GM19455 (cell line): ENCODE results near the gene IQUB.
"Not testable (repeated sequence)": the region's sequence is repeated elsewhere in the genome, so short reads cannot be mapped to it uniquely, and the experiment has no call there.

Experiments used
- ATAC-seq: cut with Tn5 transposase; IDR thresholded peaks from one replicate; pipeline ENCODE4 v1.9.1; 2021; ENCODE audit not compliant: unreplicated experiment

Gene IQUB

DNA sequence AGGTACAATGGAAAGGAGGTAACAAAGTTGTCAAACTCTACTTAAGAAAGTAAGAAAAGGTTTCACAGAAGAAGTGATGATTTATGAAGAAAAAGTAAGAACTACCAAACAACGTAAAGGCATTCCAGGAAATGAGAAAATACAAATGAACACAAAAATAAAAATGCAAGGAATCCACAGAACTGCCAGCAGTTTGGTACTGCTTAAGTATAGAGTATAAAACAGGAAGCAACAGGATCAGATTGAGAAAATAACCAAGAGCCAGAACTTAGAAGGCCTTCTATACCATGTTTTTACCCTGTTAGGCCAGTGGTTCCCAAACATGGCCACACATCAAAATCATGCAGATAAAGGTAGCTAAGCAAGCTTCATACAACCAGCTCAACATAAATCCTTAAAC is 14.0 kb upstream of the IQUB start:
- ATAC-seq, result no peak

DNA sequence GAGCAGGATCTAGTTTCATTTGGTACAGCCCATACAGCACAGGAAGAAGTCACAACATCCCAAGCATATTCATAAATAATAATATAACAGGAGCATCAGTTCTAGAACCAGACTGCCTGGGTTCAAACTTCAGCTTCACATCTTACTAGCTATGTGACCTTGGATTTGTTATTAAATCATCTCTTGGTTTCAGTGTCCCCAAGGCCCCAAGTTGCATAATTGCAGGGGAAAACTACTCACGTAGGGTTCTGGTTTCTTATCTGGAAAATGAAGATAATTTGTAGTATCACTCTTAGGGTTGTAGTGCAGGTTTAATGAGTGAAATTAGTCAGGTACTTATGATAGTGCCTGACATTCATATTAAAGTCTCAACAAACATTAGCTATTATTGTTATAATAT is 5.5 kb upstream of the IQUB start:
- ATAC-seq, result no peak

DNA sequence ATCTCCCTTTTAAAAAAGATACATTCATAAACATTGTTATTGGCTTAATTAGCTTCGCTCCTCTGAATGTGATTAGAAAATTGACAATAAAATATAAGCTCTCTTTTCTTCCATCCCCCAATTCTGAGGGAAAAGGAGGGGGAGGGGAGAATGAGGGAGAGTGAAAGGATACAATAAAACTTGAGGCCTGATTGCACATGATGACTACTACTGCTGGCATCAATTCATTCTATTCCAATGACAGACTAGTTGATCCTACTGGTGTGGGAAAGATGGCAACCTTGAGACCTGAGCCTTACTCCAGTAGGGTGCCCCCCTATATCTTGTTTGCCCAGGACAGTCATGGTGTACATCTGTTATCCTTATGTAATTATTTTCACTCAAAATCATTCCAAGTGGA is 4.5 kb upstream of the IQUB start:
- no peak for ATAC-seq

DNA sequence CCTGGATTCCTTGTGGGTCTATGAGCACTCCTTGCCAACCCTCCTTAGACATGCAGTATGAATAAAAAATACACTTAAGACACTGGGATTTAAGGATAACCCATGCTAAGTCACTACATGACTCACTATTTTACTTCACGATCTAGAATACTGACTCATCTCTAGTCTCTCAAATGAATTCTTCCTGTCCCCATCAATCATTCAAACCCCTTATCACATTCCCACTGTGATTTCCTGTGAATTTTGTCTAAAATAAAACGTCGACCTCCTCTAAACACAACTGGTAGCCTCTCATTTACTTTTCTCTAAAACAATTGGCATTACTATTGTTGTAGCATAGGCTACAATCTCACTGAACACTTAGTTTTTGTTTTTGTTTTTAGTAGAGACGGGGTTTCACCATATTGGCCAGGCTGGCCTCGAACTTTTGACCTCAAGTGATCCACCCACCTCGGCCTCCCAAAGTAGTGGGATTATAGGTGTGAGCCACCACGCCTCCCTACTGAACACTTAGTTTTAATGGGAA is 3.9 kb upstream of the IQUB start:
- ATAC-seq, result no peak

DNA sequence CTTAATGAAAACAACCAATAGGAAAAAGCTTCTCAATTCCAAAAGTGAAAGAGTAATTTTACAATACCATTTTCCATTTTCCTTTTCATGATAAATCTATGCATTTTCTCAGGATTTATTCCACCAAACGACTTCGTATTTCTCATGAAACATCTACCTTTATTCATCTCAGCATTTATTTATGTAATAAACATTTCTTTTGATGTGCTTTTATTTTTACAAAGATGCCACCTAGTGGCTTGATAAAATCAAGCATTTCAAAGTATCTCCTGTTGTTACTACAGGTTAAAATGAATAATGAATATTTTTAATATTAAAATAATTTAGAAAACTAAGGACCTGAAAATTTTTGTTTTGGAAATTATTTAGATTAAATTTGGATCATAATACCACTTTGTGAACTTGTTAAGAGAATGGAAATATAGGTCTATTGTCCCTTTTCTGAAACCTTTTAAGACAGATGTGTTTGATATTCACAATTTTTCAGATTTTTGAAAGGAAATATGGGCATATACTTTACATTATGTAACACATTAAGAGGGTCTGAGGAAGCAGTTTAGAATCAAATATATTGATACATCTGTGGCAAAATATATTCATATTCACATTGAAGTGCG is 2.7 kb upstream of the IQUB start:
- no peak for ATAC-seq

DNA sequence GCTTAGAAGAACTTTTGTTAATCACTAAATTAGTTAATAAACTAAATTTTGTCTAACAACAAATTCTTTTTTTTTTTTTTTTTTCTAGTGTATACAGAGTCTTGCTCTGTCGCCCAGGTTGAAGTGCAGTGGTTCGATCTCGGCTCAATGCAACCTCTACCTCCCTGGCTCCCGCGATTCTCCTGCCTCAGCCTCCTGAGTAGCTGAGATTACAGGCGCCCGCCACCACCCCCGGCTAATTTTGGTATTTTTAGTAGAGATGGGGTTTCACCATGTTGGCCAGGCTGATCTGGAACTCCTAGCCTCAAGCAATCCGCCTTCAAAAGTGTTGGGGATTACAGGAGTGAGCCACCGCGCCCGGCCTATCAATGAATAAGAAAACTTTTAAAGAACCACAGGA is 1.1 kb upstream of the IQUB start:
- ATAC-seq, result no peak

DNA sequence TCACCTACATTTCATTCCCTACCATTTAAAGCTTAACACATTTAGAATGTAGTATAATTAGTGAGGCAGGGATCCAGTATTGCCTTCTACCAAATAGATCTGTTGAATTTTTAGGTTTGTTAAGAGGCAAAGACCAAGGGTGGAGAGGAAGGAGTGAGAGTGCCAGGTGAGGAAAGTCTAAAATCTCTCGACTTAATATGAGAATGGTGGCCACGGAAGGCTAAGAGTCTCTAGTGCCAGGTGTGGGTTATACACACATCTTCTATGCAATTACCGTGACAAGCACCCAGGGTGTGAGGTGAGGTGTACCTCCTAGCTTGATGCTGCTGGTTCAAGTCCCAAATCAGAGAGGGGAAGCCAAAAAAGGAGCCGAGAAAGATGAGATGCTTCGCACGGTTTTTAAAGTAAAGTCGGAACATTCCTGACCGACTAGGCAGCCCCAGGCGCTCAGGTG is 439 bp downstream of the IQUB start:
- peak; percentile 9 for ATAC-seq

DNA sequence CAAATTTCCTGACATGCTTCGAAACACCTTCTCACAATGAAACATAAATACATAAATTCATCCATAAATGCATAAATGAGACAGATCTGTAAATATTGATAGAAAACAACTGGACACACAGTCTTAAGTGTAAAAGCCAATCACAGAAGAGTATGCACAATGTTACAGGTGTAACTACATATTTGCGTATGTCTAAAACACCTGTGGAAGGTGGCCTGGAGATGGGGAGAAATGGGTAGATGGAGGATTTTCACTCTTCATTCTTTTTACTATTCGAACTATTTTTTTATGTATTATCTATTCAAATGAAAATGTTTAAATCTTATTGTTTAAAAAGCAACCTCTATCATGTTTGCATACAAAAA is 860 bp downstream of the IQUB start:
- no peak for ATAC-seq

DNA sequence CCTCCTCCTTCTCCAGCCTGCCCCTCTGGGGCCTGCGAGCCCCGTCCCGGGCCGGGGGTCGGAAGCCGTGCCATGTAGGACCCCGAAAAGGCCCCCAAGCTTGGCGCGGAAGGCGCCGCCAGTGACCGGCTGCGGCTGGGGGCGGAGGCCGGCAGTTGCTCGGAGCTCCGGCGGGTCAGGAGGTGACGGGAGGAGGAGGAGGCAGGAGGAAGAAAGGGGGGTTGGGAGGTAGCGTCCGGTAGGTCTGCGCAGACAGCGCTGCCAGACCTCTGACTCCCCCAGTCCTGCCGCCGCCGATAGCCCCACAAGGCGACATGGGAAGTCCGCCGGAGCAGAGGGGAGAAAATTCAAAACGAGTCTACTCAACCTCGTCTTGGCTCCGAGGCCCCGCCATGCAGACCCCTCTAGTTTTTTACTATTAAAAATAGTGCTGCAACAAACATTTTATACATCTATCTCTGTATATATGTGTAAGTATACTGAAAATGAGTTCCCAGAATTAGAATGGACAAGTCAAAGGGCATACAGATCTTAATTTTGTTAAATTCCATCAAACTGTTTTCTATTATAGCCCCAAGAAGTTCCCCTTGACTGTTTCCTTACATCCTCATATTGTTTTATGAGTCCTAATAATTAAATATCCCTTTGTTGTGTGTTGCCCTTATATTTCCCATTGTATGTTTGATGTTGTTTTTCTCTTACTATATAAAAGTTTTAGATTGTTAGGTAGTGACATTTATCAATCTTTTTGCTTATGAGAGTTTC is 1.4 kb downstream of the IQUB start:
- peak; percentile 27 for ATAC-seq

DNA sequence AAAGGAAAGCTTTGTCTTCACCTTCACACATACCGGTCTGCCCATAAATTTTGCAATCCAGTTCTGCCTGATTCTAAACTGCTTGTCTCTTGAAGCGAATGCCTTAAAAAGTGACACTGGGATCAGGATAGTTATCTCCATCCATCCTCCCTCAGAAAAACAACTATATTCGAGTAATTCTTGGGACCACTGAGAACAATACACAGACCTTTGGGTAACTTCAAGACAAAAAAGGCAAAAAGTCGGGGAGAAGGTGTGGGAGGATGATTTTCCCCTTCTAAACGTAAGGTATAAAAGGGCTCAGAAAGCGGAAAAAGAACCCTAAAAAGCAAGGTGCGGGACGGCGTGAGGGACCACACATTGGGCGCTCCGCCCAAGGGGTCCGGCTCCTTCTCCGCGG is 2.1 kb downstream of the IQUB start:
- not testable (repeated sequence) for ATAC-seq

DNA sequence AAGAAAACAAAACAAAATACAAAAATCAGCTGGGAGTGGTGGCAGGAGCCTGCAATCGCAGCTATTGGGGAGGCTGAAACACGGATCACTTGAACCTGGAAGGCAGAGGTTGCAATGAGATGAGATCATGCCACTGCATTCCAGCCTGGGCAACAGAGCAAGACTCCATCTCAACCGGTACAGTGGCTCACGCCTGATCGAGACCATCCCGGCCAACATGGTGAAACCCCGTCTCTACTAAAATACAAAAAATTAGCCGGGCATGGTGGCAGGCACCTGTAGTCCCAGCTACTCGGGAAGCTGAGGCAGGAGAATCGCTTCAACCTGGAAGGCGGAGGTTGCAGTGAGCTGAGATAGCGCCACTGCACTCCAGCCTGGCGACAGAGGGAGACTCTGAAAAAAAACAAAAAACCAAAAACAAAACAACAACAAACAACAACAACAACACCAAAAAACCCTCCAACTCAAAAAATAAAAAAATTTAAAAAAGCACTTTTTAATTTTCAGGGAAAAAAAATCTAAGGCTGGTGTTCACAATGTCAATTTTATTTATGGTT is 4.3 kb downstream of the IQUB start:
- ATAC-seq, result not testable (repeated sequence)

DNA sequence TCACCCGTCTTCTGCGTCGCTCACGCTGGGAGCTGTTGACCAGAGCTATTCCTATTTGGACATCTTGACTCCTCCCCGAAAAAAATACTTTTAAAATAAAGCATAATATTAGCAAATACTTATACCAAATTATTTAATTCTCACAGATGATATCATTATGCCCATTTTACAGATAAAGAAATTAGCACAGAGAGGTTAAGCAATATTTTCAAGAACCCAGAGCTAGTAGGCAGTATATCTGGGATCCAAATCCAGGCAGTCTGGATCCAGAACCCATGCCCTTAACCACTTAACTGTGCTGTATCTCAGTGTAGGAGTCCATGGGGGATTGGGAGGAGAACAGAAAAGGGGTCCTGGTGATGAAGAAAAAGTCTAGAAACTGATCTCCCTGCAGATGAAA is 6.1 kb downstream of the IQUB start:
- ATAC-seq, result no peak

DNA sequence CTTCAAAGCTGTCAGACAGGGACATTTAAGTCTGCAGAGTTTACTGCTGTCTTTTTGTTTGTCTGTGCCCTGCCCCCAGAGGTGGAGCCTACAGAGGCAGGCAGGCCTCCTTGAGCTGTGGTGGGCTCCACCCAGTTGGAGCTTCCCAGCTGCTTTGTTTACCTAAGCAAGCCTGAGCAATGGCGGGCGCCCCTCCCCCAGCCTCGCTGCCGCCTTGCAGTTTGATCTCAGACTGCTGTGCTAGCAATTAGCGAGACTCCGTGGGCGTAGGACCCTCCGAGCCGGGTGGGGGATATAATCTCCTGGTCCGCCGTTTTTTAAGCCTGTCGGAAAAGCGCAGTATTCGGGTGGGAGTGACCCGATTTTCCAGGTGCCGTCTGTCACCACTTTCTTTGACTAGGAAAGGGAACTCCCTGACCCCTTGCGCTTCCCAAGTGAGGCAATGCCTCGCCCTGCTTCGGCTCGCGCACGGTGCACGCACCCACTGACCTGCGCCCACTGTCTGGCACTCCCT is 6.6 kb downstream of the IQUB start:
- ATAC-seq, result not testable (repeated sequence)

DNA sequence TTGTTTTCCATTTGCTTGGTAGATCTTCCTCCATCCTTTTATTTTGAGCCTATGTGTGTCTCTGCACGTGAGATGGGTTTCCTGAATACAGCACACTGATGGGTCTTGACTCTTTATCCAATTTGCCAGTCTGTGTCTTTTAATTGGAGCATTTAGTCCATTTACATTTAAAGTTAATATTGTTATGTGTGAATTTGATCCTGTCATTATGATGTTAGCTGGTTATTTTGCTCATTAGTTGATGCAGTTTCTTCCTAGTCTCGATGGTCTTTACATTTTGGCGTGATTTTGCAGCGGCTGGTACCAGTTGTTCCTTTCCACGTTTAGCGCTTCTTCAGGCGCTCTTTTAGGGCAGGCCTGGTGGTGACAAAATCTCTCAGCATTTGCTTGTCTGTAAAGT is 7.9 kb downstream of the IQUB start:
- ATAC-seq, result not testable (repeated sequence)

DNA sequence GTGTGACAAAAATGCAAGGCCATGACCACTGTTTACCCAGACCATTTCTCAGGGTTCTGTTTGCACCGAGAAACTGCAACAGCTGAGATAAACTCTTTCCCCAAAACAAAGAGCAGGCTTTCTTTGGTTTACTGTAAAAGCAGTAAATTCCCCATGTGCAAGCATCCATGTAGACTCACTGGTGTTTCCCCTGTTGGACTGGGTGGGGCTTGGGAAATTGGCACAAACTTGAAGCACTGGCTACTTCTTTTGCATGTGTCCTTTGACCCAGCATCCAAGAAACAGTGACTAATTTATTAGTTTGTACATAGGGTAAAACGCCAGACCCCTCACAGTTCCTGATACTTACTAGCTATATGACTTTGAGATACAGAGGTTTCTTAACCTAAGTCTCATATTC is 12.3 kb downstream of the IQUB start:
- no peak for ATAC-seq

DNA sequence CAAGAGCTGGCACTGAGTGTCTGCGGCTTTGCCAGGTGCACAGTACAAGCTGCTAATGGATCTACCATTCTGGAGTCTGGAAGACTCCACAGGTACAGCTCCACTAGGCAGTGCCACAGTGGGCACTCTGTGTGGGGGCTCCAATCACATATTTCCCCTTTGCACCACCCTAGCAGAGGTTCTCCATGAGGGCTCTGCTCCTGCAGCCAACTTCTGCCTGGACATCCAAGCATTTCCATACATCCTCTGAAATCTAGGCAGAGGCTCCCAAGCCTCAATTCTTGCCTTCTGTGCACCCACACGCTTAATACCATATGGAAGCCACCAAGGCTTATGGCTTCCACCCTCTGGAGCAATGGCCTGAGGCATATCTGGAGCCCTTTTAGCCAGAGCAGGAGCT is 29.2 kb downstream of the IQUB start:
- ATAC-seq, result no peak

DNA sequence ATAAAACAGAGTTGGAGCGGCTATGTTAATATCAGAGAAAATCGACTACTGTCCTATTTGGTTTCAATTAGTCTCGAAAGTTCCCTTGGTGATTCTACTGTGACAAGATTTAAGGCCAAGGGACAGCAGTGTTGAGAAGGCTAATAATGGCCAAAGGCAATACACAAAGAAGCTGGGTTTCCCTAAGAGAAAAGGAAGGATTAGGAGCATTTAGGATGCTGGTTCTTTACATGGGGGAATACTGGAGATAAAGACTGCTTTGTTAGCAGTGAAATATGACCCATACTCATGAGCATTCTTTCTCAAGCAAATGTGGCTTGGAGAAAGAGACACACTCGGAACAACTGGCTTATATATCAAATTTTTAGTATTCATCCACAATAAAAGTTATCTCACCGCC is 32.2 kb downstream of the IQUB start:
- no peak for ATAC-seq

DNA sequence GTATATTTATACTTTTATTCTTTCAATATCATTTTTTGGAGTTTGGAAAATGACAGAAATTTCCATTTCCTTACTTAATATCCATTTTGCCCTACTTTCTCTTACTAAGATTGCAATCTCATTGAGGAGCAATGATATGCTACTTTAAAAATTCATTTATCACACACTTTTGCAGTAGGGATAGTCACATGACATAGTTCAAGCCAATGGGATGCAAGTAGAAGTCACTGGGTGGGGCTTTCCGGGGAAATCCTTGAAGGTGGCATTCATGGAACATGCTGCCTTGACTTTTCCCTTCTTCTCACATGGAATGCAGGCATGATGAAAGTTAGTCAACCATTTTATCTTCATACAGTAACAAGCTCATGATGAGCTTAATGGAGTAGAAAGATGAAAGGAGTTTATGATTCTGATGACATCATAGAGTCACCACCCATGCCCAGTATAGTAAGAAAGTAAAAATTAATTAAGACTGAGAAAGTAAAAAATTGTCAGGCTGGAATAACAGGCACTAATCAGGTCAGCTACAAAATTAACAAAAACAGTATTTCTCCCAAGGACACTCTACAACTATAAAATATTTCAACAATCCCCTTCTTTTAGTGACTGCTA is 33.4 kb downstream of the IQUB start:
- ATAC-seq, result no peak

DNA sequence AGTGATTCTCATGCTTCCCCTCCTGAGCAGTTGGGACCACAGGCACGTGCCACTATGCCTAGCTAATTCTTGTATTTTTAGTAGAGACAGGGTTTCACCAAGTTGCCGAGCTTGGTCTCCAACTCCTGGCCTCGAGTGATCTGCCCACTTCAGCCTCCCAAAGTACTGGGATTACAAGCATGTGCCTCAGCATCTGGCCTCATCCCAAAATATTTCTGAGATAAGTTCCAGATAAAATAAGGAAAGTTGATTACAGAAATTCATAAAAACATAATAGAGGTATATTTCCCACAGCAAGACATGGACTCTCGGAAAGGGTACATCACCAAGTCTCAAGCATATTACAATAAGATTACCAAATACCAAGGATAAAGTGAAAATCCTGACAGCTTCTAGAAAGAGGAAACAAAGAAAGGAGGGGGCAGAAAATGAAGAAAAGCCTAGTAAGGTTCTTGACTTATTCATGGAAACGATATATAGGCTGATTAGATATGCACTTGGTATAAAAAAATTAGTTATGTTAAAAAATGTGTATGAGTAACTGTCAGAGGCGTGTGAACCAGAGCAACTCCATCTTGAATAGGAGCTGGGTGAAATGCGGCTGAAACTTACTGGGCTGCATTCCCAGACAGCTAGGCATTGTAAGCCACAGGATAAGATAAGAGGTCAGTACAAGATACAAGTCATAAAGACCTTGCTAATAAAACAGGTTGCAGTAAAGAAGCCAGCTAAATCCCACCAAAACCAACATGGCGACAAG is 35.0 kb downstream of the IQUB start:
- ATAC-seq, result no peak

DNA sequence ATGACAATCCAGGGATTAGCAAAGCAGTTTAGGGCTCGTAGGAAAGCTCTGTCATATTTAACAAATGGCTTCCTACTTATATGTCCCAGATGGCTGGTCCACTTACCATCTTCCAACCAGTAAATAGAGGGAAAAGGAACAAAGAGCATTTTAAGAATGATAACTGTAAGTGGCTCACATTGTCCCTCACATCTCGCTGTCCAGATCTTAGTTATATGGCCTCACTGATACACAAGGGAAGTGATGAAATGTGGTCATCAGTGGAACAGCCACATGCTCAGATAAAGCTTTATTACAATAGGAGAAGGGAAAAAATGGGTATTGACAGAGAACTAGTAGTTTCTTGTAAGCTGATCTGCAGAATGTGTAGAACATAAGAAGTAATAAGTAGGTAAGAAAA is 35.8 kb downstream of the IQUB start:
- ATAC-seq, result no peak

DNA sequence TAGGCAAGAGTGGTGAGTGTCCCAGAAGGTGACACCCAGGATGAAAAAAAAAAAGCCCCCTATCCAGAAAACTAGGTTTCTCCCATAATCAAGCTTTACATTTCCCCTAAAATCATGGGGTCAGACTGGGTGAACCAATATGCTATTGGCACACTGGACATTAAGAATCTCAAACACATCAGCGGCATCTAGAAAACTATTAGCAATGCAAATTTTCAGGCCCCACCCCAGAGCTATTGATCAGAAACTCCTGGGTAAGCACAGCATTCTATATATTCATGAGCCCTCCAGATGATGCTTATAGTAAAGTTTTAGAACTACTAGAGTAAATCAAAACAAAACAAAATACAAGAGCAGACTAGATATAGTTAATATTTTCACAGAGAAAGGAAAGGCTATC is 36.4 kb downstream of the IQUB start:
- no peak for ATAC-seq
